GM12873 (cell line): Measurements from ENCODE around the gene DCPS.

Source experiments
- TF ChIP-seq, protein P1 (sequence below): IDR thresholded peaks from 2 replicates; pipeline ENCODE4 v1.5.1; 2012; ENCODE audit warnings: low read depth, mild to moderate bottlenecking, moderate library complexity, low read length, control low read depth; ENCODE audit not compliant: insufficient read depth; ENCODE audit errors: missing control alignments

The DCPS gene

GRCh38 chr11:126329644-126330211 lies 25.9 kb downstream of the DCPS start:
- TF ChIP-seq, protein P1, sequence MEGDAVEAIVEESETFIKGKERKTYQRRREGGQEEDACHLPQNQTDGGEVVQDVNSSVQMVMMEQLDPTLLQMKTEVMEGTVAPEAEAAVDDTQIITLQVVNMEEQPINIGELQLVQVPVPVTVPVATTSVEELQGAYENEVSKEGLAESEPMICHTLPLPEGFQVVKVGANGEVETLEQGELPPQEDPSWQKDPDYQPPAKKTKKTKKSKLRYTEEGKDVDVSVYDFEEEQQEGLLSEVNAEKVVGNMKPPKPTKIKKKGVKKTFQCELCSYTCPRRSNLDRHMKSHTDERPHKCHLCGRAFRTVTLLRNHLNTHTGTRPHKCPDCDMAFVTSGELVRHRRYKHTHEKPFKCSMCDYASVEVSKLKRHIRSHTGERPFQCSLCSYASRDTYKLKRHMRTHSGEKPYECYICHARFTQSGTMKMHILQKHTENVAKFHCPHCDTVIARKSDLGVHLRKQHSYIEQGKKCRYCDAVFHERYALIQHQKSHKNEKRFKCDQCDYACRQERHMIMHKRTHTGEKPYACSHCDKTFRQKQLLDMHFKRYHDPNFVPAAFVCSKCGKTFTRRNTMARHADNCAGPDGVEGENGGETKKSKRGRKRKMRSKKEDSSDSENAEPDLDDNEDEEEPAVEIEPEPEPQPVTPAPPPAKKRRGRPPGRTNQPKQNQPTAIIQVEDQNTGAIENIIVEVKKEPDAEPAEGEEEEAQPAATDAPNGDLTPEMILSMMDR: no peak

DNA sequence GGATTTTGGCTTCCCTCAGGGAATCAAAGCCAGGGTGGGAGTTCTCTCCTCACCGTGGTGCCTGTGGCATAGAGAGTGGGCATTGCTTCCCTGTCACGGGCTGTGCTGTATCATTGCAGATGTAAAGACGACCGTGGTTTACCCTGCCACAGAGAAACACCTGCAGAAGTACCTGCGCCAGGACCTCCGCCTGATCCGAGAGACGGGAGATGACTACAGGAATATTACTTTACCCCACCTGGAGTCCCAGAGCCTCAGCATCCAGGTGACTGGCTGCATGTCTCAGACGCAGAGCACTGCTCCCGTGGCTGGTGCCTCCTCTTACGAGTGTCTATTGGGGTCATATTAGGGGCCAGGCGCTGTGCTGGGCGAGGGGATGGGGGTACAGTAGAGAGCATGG lies 27.4 kb downstream of the DCPS start:
- TF ChIP-seq, protein P1: no peak

DNA sequence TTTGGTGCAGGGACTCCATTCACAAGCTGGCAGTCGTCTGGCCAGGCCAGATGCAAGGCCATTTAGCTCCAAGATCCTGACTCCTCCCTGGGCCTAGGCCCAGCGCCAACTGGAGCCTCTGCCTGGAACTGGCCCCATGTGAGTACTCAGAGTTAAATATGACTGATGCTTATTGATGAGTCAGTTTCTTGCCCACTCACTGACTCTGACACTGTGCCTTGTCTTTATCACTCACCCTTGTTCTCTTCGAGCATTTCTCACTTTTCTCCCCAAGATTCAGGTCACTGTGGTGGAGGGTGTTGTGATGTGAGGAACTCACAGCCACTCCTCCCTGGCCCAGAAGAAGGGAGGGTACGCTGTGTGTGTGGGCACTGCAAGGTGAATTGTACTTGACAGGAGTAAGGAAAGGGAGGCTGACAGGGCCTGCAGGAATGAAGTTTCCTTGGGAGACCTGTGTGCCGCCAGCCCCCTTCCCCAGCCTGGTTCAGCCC lies 28.4 kb downstream of the DCPS start:
- TF ChIP-seq, protein P1: no peak

GRCh38 chr11:126333142-126333541 lies 29.3 kb downstream of the DCPS start:
- TF ChIP-seq, protein P1: no peak

GRCh38 chr11:126334659-126335462 lies 31.0 kb downstream of the DCPS start:
- TF ChIP-seq, protein P1: no peak

DNA sequence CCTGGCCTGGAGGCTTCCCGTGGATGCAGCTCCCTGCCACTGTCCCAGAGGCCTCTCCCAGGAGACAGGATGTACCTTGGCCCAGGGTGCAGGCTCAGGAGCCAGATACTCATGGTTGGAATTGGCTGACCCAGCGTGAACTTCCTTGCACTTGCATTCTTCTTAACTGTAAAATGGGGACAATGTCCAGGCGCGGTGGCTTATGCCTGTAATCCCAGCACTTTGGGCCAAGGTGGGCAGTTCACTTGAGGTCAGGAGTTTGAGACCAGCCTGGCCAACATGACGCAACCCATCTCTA lies 31.6 kb downstream of the DCPS start:
- TF ChIP-seq, protein P1: no peak

DNA sequence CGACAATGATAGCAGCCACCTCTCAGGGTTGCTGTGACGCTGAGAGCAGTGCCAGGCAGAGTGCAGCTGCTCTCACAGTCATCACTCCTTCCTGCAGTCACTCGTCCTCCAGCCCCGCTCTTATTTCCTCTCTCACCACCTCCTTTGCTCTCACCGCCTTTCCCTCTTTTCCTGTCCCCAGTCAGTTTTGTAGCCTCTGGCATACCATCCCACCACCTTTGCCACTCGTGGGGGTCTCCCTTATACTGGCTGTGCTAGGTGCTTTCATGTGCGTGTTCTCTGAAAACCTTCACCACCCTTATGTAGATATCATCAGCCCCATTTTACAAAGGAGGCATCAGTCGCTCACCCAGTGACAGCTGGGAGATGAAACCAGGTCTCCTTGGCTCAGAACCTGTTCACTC lies 32.3 kb downstream of the DCPS start:
- TF ChIP-seq, protein P1: no peak
